Neural progenitor cell (in vitro differentiated cells): ENCODE measurements around the gene KLF6.

Experiments used
- CTCF ChIP-seq: fragments of 200-600 bp; sonication (generic); IDR thresholded peaks from 2 replicates; pipeline ENCODE4 v1.5.1; 2017; ENCODE audit warnings: antibody characterized with exemption, mild to moderate bottlenecking
- EZH2 ChIP-seq: fragments of 200-600 bp; sonication (generic); IDR thresholded peaks from 2 replicates; pipeline ENCODE4 v1.6.1; 2017; ENCODE audit warnings: antibody characterized with exemption, mild to moderate bottlenecking, moderate library complexity

DNA sequence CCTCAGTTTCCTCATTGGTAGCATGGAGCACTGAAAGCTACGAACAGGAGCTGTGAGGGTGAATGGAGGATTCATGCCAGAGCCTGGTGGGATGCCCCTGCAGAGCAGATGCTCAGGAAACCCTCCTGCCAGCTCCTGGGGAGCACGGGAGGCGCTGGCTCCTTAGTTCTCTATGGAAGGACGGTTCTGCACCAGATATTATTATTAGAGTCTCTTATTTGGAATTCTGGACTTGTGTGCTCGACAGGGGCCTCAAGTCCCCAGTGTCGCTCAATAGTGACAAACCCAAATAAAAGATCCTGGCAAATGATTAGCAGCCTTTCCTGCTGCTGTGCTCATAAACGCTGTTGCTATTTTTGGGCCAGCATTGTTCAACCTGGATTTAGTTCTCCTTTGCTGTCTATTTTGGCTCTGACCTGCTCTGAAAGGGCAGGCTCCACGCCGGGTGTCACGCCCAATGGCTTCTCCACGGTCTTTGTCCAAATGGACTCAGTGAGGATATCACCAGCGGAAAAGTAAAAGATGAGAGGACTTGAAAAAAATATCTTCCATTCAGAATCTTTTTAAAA is 23.0 kb upstream of the KLF6 start:
- TF ChIP-seq CTCF, result no peak
- no peak for TF ChIP-seq EZH2
